ENCODE data around the gene HOXB4.
A peak's percentile ranks its signal among the peaks of the same experiment; 100 is the strongest.
"Not testable (repeated sequence)": the region's sequence is repeated elsewhere in the genome, so short reads cannot be mapped to it uniquely, and the experiment has no call there.

The HOXB4 gene

GRCh38 chr17:48544349-48545021 lies 33.7 kb downstream of the HOXB4 start:
- peak overlapping the region; percentile 87 for H3K27ac Mint-ChIP-seq (ENCODE audit: low read depth)
- H3K4me1 Mint-ChIP-seq = peaks cover 28% of the 10 kb centered on the region
- peaks cover 16% of the 10 kb centered on the region for H3K36me3 Mint-ChIP-seq (ENCODE audit: insufficient read depth)
- no peaks in the 10 kb centered on the region for H3K9me3 Mint-ChIP-seq
- peak overlapping the region; percentile 91 for H3K4me3 Mint-ChIP-seq
- H3K27me3 Mint-ChIP-seq = peaks cover 53% of the 10 kb centered on the region
- ATAC-seq (replicated peaks; ENCODE audit: extremely low read depth, poor library complexity, severe bottlenecking) (no peak), DNase-seq (ENCODE audit: low spot score in 2 of 2) (no peak)

- ATAC-seq (replicated peaks; ENCODE audit: extremely low read depth, poor library complexity, severe bottlenecking) (peak; percentile 44), DNase-seq (ENCODE audit: low spot score in 2 of 2) (no peak)
- Mint-ChIP-seq H3K36me3 (ENCODE audit: insufficient read depth) (peaks cover 16% of the 10 kb centered on the region), H3K27me3 (peaks cover 55% of the 10 kb centered on the region), H3K27ac (ENCODE audit: low read depth) (peak overlapping the region; percentile 87), H3K4me1 (peaks cover 28% of the 10 kb centered on the region), H3K4me3 (peak overlapping the region; percentile 91), H3K9me3 (no peaks in the 10 kb centered on the region)
Observed at GRCh38 chr17:48543854-48544348, 34.2 kb downstream of the HOXB4 start.

- peaks cover 55% of the 10 kb centered on the region for H3K27me3 Mint-ChIP-seq
- ATAC-seq (replicated peaks; ENCODE audit: extremely low read depth, poor library complexity, severe bottlenecking) (peak; percentile 49), DNase-seq (ENCODE audit: low spot score in 2 of 2) (peak; percentile 27 to 43)
- no peaks in the 10 kb centered on the region for H3K9me3 Mint-ChIP-seq
- peak overlapping the region; percentile 91 for H3K4me3 Mint-ChIP-seq
- peak overlapping the region; percentile 98 for H3K27ac Mint-ChIP-seq (ENCODE audit: low read depth)
- peaks cover 16% of the 10 kb centered on the region for H3K36me3 Mint-ChIP-seq (ENCODE audit: insufficient read depth)
- peaks cover 28% of the 10 kb centered on the region for H3K4me1 Mint-ChIP-seq
Observed at GRCh38 chr17:48543107-48543853, 34.9 kb downstream of the HOXB4 start.

- Mint-ChIP-seq H3K36me3 (ENCODE audit: insufficient read depth) (peaks cover 16% of the 10 kb centered on the region), H3K27me3 (peaks cover 55% of the 10 kb centered on the region), H3K4me1 (peaks cover 28% of the 10 kb centered on the region), H3K9me3 (no peaks in the 10 kb centered on the region), H3K27ac (ENCODE audit: low read depth) (peak overlapping the region; percentile 98), H3K4me3 (peak overlapping the region; percentile 91)
- ATAC-seq (replicated peaks; ENCODE audit: extremely low read depth, poor library complexity, severe bottlenecking) (no peak), DNase-seq (ENCODE audit: low spot score in 2 of 2) (no peak)
Observed at GRCh38 chr17:48542698-48543106, 35.4 kb downstream of the HOXB4 start.

GRCh38 chr17:48542114-48542656 lies 36.0 kb downstream of the HOXB4 start:
- Mint-ChIP-seq H3K36me3 (ENCODE audit: insufficient read depth) (peaks cover 16% of the 10 kb centered on the region), H3K27ac (ENCODE audit: low read depth) (peak overlapping the region; percentile 98), H3K4me3 (peak overlapping the region; percentile 91), H3K27me3 (peaks cover 57% of the 10 kb centered on the region), H3K9me3 (no peaks in the 10 kb centered on the region), H3K4me1 (peaks cover 28% of the 10 kb centered on the region)
- no peak for DNase-seq (ENCODE audit: low spot score in 2 of 2)
- ATAC-seq (replicated peaks; ENCODE audit: extremely low read depth, poor library complexity, severe bottlenecking) = no peak

- peak in 1 of 2 donors; percentile 25 for DNase-seq (ENCODE audit: low spot score in 2 of 2)
- H3K4me3 Mint-ChIP-seq = peak overlapping the region; percentile 91
Observed at GRCh38 chr17:48541577-48542113, 36.5 kb downstream of the HOXB4 start.

GRCh38 chr17:48541036-48541576 lies 37.0 kb downstream of the HOXB4 start:
- H3K27ac Mint-ChIP-seq (ENCODE audit: low read depth) = peak overlapping the region; percentile 98
- no peak for ATAC-seq (replicated peaks; ENCODE audit: extremely low read depth, poor library complexity, severe bottlenecking)
- H3K36me3 Mint-ChIP-seq (ENCODE audit: insufficient read depth) = peaks cover 15% of the 10 kb centered on the region
- H3K4me1 Mint-ChIP-seq = peaks cover 28% of the 10 kb centered on the region
- peaks cover 61% of the 10 kb centered on the region for H3K27me3 Mint-ChIP-seq
- H3K4me3 Mint-ChIP-seq = peak overlapping the region; percentile 91
- no peak for DNase-seq (ENCODE audit: low spot score in 2 of 2)
- no peaks in the 10 kb centered on the region for H3K9me3 Mint-ChIP-seq

More at GRCh38 chr17:48541577-48542113, 36.5 kb downstream of the HOXB4 start:
- no peak for ATAC-seq (replicated peaks; ENCODE audit: extremely low read depth, poor library complexity, severe bottlenecking)
- H3K36me3 Mint-ChIP-seq (ENCODE audit: insufficient read depth) = peaks cover 16% of the 10 kb centered on the region
- H3K4me1 Mint-ChIP-seq = peaks cover 28% of the 10 kb centered on the region
- H3K27me3 Mint-ChIP-seq = peaks cover 62% of the 10 kb centered on the region
- peak overlapping the region; percentile 98 for H3K27ac Mint-ChIP-seq (ENCODE audit: low read depth)
- H3K9me3 Mint-ChIP-seq = no peaks in the 10 kb centered on the region

- Mint-ChIP-seq H3K27me3 (peaks cover 56% of the 10 kb centered on the region), H3K4me1 (peaks cover 28% of the 10 kb centered on the region), H3K36me3 (ENCODE audit: insufficient read depth) (peaks cover 15% of the 10 kb centered on the region), H3K9me3 (no peaks in the 10 kb centered on the region), H3K27ac (ENCODE audit: low read depth) (no peak overlapping the region), H3K4me3 (no peak overlapping the region)
- DNase-seq (ENCODE audit: low spot score in 2 of 2) (no peak), ATAC-seq (replicated peaks; ENCODE audit: extremely low read depth, poor library complexity, severe bottlenecking) (no peak)
Observed at GRCh38 chr17:48540213-48540612, 37.9 kb downstream of the HOXB4 start.

GRCh38 chr17:48539177-48539576 lies 39.0 kb downstream of the HOXB4 start:
- H3K4me3 Mint-ChIP-seq = no peak overlapping the region
- DNase-seq (ENCODE audit: low spot score in 2 of 2) (no peak), ATAC-seq (replicated peaks; ENCODE audit: extremely low read depth, poor library complexity, severe bottlenecking) (no peak)
- peaks cover 15% of the 10 kb centered on the region for H3K36me3 Mint-ChIP-seq (ENCODE audit: insufficient read depth)
- H3K27ac Mint-ChIP-seq (ENCODE audit: low read depth) = no peak overlapping the region
- no peaks in the 10 kb centered on the region for H3K9me3 Mint-ChIP-seq
- peaks cover 52% of the 10 kb centered on the region for H3K27me3 Mint-ChIP-seq
- H3K4me1 Mint-ChIP-seq = peaks cover 24% of the 10 kb centered on the region

- ATAC-seq (replicated peaks; ENCODE audit: extremely low read depth, poor library complexity, severe bottlenecking) (no peak), DNase-seq (ENCODE audit: low spot score in 2 of 2) (no peak)
- H3K27ac Mint-ChIP-seq (ENCODE audit: low read depth) = no peak overlapping the region
- H3K36me3 Mint-ChIP-seq (ENCODE audit: insufficient read depth) = peaks cover 7% of the 10 kb centered on the region
- H3K27me3 Mint-ChIP-seq = peaks cover 35% of the 10 kb centered on the region
- H3K9me3 Mint-ChIP-seq = no peaks in the 10 kb centered on the region
- no peak overlapping the region for H3K4me3 Mint-ChIP-seq
- peaks cover 12% of the 10 kb centered on the region for H3K4me1 Mint-ChIP-seq
Observed at GRCh38 chr17:48537316-48537715, 40.8 kb downstream of the HOXB4 start.

GRCh38 chr17:48535793-48536559 lies 42.2 kb downstream of the HOXB4 start:
- not testable (repeated sequence) for ATAC-seq (replicated peaks; ENCODE audit: extremely low read depth, poor library complexity, severe bottlenecking); DNase-seq (ENCODE audit: low spot score in 2 of 2); H3K4me3 Mint-ChIP-seq; H3K9me3 Mint-ChIP-seq; H3K36me3 Mint-ChIP-seq (ENCODE audit: insufficient read depth); H3K27ac Mint-ChIP-seq (ENCODE audit: low read depth); H3K4me1 Mint-ChIP-seq
- peaks cover 22% of the 10 kb centered on the region for H3K27me3 Mint-ChIP-seq

- no peak for ATAC-seq (replicated peaks; ENCODE audit: extremely low read depth, poor library complexity, severe bottlenecking)
- H3K27me3 Mint-ChIP-seq = peaks cover 10% of the 10 kb centered on the region
Observed at GRCh38 chr17:48532261-48532660, 45.9 kb downstream of the HOXB4 start.

More at GRCh38 chr17:48532261-48532660, 45.9 kb downstream of the HOXB4 start:
- Mint-ChIP-seq H3K4me3 (no peak overlapping the region), H3K4me1 (no peaks in the 10 kb centered on the region), H3K9me3 (no peaks in the 10 kb centered on the region), H3K36me3 (ENCODE audit: insufficient read depth) (no peaks in the 10 kb centered on the region), H3K27ac (ENCODE audit: low read depth) (no peak overlapping the region)
- DNase-seq (ENCODE audit: low spot score in 2 of 2) = no peak

Measured in central memory CD8-positive, alpha-beta T cell (primary cell).